ENCODE data around the gene SPOCK1. TPM values are rescaled to one million over a fixed set of nuclear protein-coding genes. Genes with fewer than 3 reads are reported as not detected.
"Not testable (repeated sequence)": the region's sequence is repeated elsewhere in the genome, so short reads cannot be mapped to it uniquely, and the experiment has no call there.

Gene SPOCK1
- total RNA-seq, 1 experiment from 2014 or later = 9.8 TPM

DNA sequence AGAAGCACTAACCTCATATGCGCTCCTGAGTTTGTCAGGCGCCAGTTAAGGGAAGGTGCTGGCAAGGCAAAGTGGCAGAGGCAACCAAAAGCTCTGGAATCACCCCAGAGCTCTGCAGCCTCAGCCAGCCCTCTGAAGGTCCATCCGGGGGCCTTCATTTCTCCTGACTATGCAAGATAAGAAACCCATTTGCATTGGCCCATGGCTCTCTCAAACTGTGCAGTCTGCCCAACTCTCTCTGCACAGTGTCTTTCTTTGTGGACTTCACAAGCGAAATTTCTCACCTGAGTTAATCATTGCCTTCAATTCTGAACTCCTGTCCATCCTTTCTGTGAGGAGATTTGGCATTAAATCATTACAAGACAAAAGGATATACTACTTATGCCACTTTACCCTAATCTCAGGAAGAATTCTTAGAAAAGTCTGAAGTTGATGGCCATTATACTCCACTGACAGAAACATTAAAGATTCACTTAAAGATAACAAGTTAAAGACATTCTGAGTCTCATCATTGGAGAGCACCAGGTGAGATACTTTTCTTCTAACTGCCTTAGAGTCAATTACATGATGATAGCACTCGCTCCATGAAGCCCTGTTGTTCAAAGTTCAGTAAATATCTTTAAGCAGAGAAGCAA, 235.6 kb downstream of the SPOCK1 start:
- H2AFZ ChIP-seq (ENCODE audit: low read length) = no peak overlapping the region
- H3K36me3 ChIP-seq (ENCODE audit: low read depth, low read length) = no peaks in the 10 kb centered on the region
- DNase-seq (no peak), ATAC-seq (no peak)
- no peaks in the 10 kb centered on the region for H3K79me2 ChIP-seq (ENCODE audit: low read length)
- intact Hi-C loops (cut with micrococcal nuclease) = no loop called here
- no peak overlapping the region for H3K27ac ChIP-seq (ENCODE audit: low read length)
- H3K9ac ChIP-seq (ENCODE audit: low read length) = no peak overlapping the region
- no peaks in the 10 kb centered on the region for H3K9me3 ChIP-seq (ENCODE audit: low read length)
- ChIA-PET CTCF (no interaction called here), POLR2A (ENCODE audit: unreplicated experiment) (no interaction called here)
- H3K4me3 ChIP-seq (ENCODE audit: low read length) = no peak overlapping the region
- TF ChIP-seq EZH2phosphoT487 (IDR thresholded peaks at IDR 0.05; ENCODE audit: borderline replicate concordance, low read length) (no peak), EZH2 (IDR thresholded peaks at IDR 0.05; ENCODE audit: low read length, unreplicated experiment) (no peak), CTCF (conservative IDR thresholded peaks at IDR 0.05; ENCODE audit: low read depth, low read length) (no peak)
- H4K20me1 ChIP-seq (ENCODE audit: low read length) = no peaks in the 10 kb centered on the region
- no TSS peak for BruUV-seq (replicated peaks)
- peaks cover 3% of the 10 kb centered on the region for H3F3A ChIP-seq (ENCODE audit: low read length, unreplicated experiment)
- H3K4me1 ChIP-seq (ENCODE audit: insufficient read depth, low read length) = 0 out of 2 replicates have a peak, but pooled peaks cover 9% of the 10 kb centered on the region
- no peaks in the 10 kb centered on the region for H3K9me2 ChIP-seq (replicated peaks; ENCODE audit: low read length)
- no peak overlapping the region for H3K4me2 ChIP-seq (ENCODE audit: low read length)
- no peaks in the 10 kb centered on the region for H3K27me3 ChIP-seq (ENCODE audit: low read length)

DNA sequence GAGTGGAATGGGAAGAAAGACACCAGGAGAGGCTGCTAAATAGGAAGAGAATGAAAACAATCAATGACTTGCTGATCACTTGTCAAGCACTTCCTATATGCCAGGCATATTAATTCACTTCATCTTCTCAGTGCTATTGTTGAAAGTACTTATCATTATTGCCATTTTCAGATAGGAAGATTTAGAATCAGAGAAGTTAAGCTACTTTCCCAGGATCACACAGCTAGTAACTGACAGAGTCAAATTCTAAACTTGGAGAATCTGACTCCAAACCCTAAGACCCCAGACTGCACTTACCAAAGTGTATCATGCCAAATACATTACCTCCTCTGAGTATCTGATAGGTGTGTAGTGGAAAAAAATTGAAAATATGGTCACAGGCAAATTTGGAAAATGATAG, 236.3 kb downstream of the SPOCK1 start:
- no peak overlapping the region for H3K4me2 ChIP-seq (ENCODE audit: low read length)
- H3K36me3 ChIP-seq (ENCODE audit: low read depth, low read length) = no peaks in the 10 kb centered on the region
- intact Hi-C loops (cut with micrococcal nuclease) = no loop called here
- H3K4me3 ChIP-seq (ENCODE audit: low read length) = no peak overlapping the region
- TF ChIP-seq EZH2 (IDR thresholded peaks at IDR 0.05; ENCODE audit: low read length, unreplicated experiment) (no peak), CTCF (conservative IDR thresholded peaks at IDR 0.05; ENCODE audit: low read depth, low read length) (no peak), EZH2phosphoT487 (IDR thresholded peaks at IDR 0.05; ENCODE audit: borderline replicate concordance, low read length) (no peak)
- 0 out of 2 replicates have a peak, but pooled peaks cover 9% of the 10 kb centered on the region for H3K4me1 ChIP-seq (ENCODE audit: insufficient read depth, low read length)
- DNase-seq (no peak), ATAC-seq (no peak)
- no peaks in the 10 kb centered on the region for H4K20me1 ChIP-seq (ENCODE audit: low read length)
- no TSS peak for BruUV-seq (replicated peaks)
- no peak overlapping the region for H2AFZ ChIP-seq (ENCODE audit: low read length)
- no peaks in the 10 kb centered on the region for H3K9me3 ChIP-seq (ENCODE audit: low read length)
- H3K79me2 ChIP-seq (ENCODE audit: low read length) = no peaks in the 10 kb centered on the region
- H3K27me3 ChIP-seq (ENCODE audit: low read length) = no peaks in the 10 kb centered on the region
- H3K9ac ChIP-seq (ENCODE audit: low read length) = no peak overlapping the region
- CTCF ChIA-PET = no interaction called here
- no peak overlapping the region for H3K27ac ChIP-seq (ENCODE audit: low read length)
- peaks cover 3% of the 10 kb centered on the region for H3F3A ChIP-seq (ENCODE audit: low read length, unreplicated experiment)
- H3K9me2 ChIP-seq (replicated peaks; ENCODE audit: low read length) = no peaks in the 10 kb centered on the region
- POLR2A ChIA-PET (ENCODE audit: unreplicated experiment) = no interaction called here

DNA sequence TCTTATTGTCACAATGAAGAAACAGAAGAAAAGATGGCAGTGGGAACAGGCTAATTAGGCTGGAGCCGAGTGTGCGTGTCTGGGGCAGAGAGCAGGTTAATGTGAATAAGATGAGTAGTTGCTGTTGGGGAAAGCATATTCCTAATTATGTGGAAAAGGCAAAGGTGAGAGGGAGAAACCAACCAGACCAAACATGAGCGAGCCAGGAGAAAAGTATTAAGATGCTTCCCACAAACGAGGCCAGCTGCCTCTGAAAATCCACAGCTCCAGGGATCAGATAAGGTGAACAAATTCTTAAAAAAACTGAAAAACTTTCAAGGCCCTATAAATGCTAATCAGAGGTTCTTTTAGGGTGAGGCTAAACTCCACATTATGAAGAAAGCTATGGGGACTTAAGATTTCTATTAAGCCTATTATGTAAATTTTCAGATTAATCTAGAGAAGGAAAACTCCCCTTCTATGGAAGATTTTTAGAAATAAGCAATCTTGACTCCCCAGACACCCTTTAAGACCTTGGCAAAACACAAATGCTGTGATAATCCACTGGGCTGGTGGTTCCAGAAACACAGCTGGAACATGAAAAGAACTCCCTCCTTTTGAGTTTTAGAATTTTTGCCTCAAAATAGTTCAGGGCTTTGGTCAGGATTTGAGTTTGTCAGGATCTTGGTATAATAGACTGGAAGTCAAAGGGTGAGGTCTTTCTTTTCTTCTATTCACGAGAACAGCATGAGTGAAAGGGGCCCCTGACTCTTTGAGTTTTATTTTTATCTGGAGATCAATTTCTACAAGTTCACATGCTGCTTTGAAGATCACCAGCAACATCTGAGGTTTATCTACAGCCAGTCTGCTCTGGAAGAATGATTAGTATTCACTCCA, 238.1 kb downstream of the SPOCK1 start:
- Histone ChIP-seq H3K4me2 (ENCODE audit: low read length) (no peak overlapping the region), H4K20me1 (ENCODE audit: low read length) (no peaks in the 10 kb centered on the region), H3K4me1 (ENCODE audit: insufficient read depth, low read length) (0 out of 2 replicates have a peak, but pooled peaks cover 9% of the 10 kb centered on the region), H3K4me3 (ENCODE audit: low read length) (no peak overlapping the region), H3K27ac (ENCODE audit: low read length) (no peak overlapping the region), H3K36me3 (ENCODE audit: low read depth, low read length) (no peaks in the 10 kb centered on the region), H3K79me2 (ENCODE audit: low read length) (no peaks in the 10 kb centered on the region), H3K27me3 (ENCODE audit: low read length) (no peaks in the 10 kb centered on the region), H2AFZ (ENCODE audit: low read length) (no peak overlapping the region), H3F3A (ENCODE audit: low read length, unreplicated experiment) (peaks cover 3% of the 10 kb centered on the region), H3K9me2 (replicated peaks; ENCODE audit: low read length) (no peaks in the 10 kb centered on the region), H3K9me3 (ENCODE audit: low read length) (no peaks in the 10 kb centered on the region), H3K9ac (ENCODE audit: low read length) (no peak overlapping the region)
- ATAC-seq = no peak
- DNase-seq = no peak
- BruUV-seq (replicated peaks) = no TSS peak
- TF ChIP-seq CTCF (conservative IDR thresholded peaks at IDR 0.05; ENCODE audit: low read depth, low read length) (no peak), EZH2phosphoT487 (IDR thresholded peaks at IDR 0.05; ENCODE audit: borderline replicate concordance, low read length) (no peak), EZH2 (IDR thresholded peaks at IDR 0.05; ENCODE audit: low read length, unreplicated experiment) (no peak)
- intact Hi-C loops (cut with micrococcal nuclease) = no loop called here
- ChIA-PET CTCF (no interaction called here), POLR2A (ENCODE audit: unreplicated experiment) (no interaction called here)

DNA sequence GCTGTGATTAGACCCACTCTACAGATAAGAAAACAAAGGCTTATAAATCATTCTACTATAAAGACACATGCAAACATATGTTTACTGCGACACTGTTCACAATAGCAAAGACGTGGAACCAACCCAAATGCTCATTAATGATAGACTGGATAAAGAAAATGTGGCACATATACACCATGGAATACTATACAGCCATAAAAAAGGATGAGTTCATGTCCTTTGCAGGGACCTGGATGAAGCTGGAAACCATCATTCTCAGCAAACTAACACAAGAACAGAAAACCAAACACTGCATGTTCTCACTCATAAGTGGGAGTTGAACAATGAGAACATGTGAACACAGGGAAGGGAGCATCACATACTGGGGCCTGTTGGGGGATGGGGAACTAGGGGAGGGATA, 240.0 kb downstream of the SPOCK1 start:
- H3K79me2 ChIP-seq (ENCODE audit: low read length); H3K9me2 ChIP-seq (replicated peaks; ENCODE audit: low read length); H3K27ac ChIP-seq (ENCODE audit: low read length); H2AFZ ChIP-seq (ENCODE audit: low read length); H4K20me1 ChIP-seq (ENCODE audit: low read length); H3K36me3 ChIP-seq (ENCODE audit: low read depth, low read length); H3K4me3 ChIP-seq (ENCODE audit: low read length); BruUV-seq (replicated peaks); intact Hi-C loops (cut with micrococcal nuclease); H3K9ac ChIP-seq (ENCODE audit: low read length); CTCF ChIA-PET; DNase-seq; H3K4me1 ChIP-seq (ENCODE audit: insufficient read depth, low read length); H3K27me3 ChIP-seq (ENCODE audit: low read length); H3F3A ChIP-seq (ENCODE audit: low read length, unreplicated experiment); ATAC-seq; H3K9me3 ChIP-seq (ENCODE audit: low read length); H3K4me2 ChIP-seq (ENCODE audit: low read length): not testable (repeated sequence)
- POLR2A ChIA-PET (ENCODE audit: unreplicated experiment) = interaction anchor here (0.6 kb wide), 1 partner anchor 504 kb away, joined by 3 read pairs; no protein-coding TSS in a partner anchor
